ENCODE measurements around the gene NFKBIE. TPM values are rescaled to one million over a fixed set of nuclear protein-coding genes. Genes with fewer than 3 reads are reported as not detected.

The NFKBIE gene
- total and polyA plus RNA-seq, 3 experiments from 2014 or later, result 5.3 to 34.3 (median 33.1) TPM

- H3K27ac ChIP-seq (ENCODE audit: low read depth, low read length), result no peak overlapping the region
- Mint-ChIP-seq H3K36me3 (peaks cover 0 to 8% (median 0%) of the 10 kb centered on the region in 3 donors), H3K9me3 (no peaks in the 10 kb centered on the region), H3K27me3 (peaks cover 53 to 74% of the 10 kb centered on the region in 2 donors), H3K4me1 (peaks cover 0 to 12% (median 9%) of the 10 kb centered on the region in 3 donors), H3K27ac (no peak overlapping the region), H3K4me3 (peak overlapping the region in 1 of 7 donors; percentile 32)
- no peaks in the 10 kb centered on the region for H3K36me3 ChIP-seq (ENCODE audit: insufficient read depth, low read length)
- no peaks in the 10 kb centered on the region for H3K9me3 ChIP-seq (ENCODE audit: low read length)
- ChIA-PET POLR2A (no interaction called here), CTCF (no interaction called here)
- H3K4me1 ChIP-seq (ENCODE audit: insufficient read depth, low read length), result no peaks in the 10 kb centered on the region
- H3K27me3 ChIP-seq (ENCODE audit: insufficient read depth, low read length, poor library complexity, severe bottlenecking), result peaks cover 45% of the 10 kb centered on the region
- H3K4me3 ChIP-seq (ENCODE audit: low read length), result no peak overlapping the region
- no peak for DNase-seq
These were observed 10.0 kb upstream of the NFKBIE start for GRCh38 chr6:44275271-44275748.

DNA sequence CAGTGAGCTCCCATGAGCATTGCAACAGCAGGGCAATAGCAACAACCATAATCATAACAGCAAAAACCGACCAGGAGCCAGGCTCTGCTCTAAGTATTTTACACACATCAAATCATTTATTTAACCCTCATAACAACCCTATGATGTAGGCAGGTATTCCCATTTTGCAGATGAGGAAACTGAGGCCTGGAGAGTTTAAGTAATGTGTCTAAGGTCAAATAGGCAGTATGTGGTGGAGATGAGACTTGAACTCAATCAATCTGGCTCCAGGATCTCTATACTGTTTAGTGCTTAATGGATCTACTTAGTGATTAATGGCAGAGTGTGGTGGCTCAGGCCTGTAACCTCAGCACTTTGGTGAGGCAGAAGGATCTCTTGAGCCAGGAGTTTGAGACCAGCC is 8.3 kb upstream of the NFKBIE start:
- Mint-ChIP-seq H3K27me3 (peaks cover 60 to 72% of the 10 kb centered on the region in 2 donors), H3K4me3 (peak overlapping the region in 1 of 7 donors; percentile 9), H3K9me3 (no peaks in the 10 kb centered on the region), H3K36me3 (peaks cover 0 to 8% (median 0%) of the 10 kb centered on the region in 3 donors), H3K27ac (no peak overlapping the region), H3K4me1 (peaks cover 0 to 18% (median 12%) of the 10 kb centered on the region in 3 donors)
- POLR2A ChIA-PET, result no interaction called here
- no peak overlapping the region for H3K4me3 ChIP-seq (ENCODE audit: low read length)
- no peak overlapping the region for H3K27ac ChIP-seq (ENCODE audit: low read depth, low read length)
- H3K27me3 ChIP-seq (ENCODE audit: insufficient read depth, low read length, poor library complexity, severe bottlenecking), result peaks cover 60% of the 10 kb centered on the region
- CTCF ChIA-PET, result no interaction called here
- DNase-seq, result no peak
- no peaks in the 10 kb centered on the region for H3K36me3 ChIP-seq (ENCODE audit: insufficient read depth, low read length)
- no peaks in the 10 kb centered on the region for H3K9me3 ChIP-seq (ENCODE audit: low read length)
- H3K4me1 ChIP-seq (ENCODE audit: insufficient read depth, low read length), result no peaks in the 10 kb centered on the region

GRCh38 chr6:44272999-44273566 is 7.7 kb upstream of the NFKBIE start:
- CTCF ChIA-PET, result no interaction called here
- Histone ChIP-seq H3K27ac (ENCODE audit: low read depth, low read length) (no peak overlapping the region), H3K4me3 (ENCODE audit: low read length) (no peak overlapping the region), H3K27me3 (ENCODE audit: insufficient read depth, low read length, poor library complexity, severe bottlenecking) (peaks cover 63% of the 10 kb centered on the region), H3K4me1 (ENCODE audit: insufficient read depth, low read length) (no peaks in the 10 kb centered on the region), H3K9me3 (ENCODE audit: low read length) (no peaks in the 10 kb centered on the region), H3K36me3 (ENCODE audit: insufficient read depth, low read length) (no peaks in the 10 kb centered on the region)
- H3K27ac Mint-ChIP-seq, result peak overlapping the region in 1 of 8 donors; percentile 24
- peak overlapping the region in 1 of 7 donors; percentile 74 for H3K4me3 Mint-ChIP-seq
- no peak for DNase-seq
- H3K4me1 Mint-ChIP-seq, result peaks cover 0 to 18% (median 12%) of the 10 kb centered on the region in 3 donors
- peaks cover 0 to 8% (median 0%) of the 10 kb centered on the region in 3 donors for H3K36me3 Mint-ChIP-seq
- no peaks in the 10 kb centered on the region for H3K9me3 Mint-ChIP-seq
- peaks cover 60 to 69% of the 10 kb centered on the region in 2 donors for H3K27me3 Mint-ChIP-seq
- POLR2A ChIA-PET, result no interaction called here

- ChIA-PET CTCF (no interaction called here), POLR2A (no interaction called here)
- H3K4me3 ChIP-seq (ENCODE audit: low read length), result no peak overlapping the region
- Mint-ChIP-seq H3K9me3 (no peaks in the 10 kb centered on the region), H3K27me3 (peaks cover 58 to 64% of the 10 kb centered on the region in 2 donors), H3K4me1 (peaks cover 4 to 18% (median 16%) of the 10 kb centered on the region in 3 donors), H3K4me3 (peak overlapping the region in 3 of 7 donors; percentile 44 to 74 (median 52)), H3K27ac (peak overlapping the region in 1 of 8 donors; percentile 24), H3K36me3 (peaks cover 0 to 8% (median 0%) of the 10 kb centered on the region in 3 donors)
- H3K9me3 ChIP-seq (ENCODE audit: low read length), result no peaks in the 10 kb centered on the region
- H3K27me3 ChIP-seq (ENCODE audit: insufficient read depth, low read length, poor library complexity, severe bottlenecking), result peaks cover 61% of the 10 kb centered on the region
- no peak overlapping the region for H3K27ac ChIP-seq (ENCODE audit: low read depth, low read length)
- no peaks in the 10 kb centered on the region for H3K4me1 ChIP-seq (ENCODE audit: insufficient read depth, low read length)
- no peak for DNase-seq
- no peaks in the 10 kb centered on the region for H3K36me3 ChIP-seq (ENCODE audit: insufficient read depth, low read length)
These were observed 7.2 kb upstream of the NFKBIE start for GRCh38 chr6:44272529-44272928.

DNA sequence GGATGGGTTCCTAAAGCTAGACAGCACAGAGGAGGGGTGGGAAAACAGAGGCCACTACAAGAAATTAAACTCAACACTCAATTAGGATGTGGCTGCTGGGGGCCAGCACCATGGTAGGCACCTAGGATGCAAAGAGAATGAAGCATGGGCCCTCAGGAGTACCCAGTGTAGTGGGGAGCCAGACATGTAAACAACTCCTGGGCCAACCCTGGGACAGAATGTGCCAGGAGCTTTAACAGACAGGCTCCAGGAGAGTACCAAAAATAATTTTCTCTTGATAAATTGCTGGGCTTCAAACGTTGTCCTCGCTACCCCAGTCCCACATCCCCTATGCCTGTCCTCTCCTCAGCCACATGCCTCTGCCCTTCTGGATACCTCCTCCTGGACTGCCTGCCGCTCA is 6.6 kb upstream of the NFKBIE start:
- Histone ChIP-seq H3K9me3 (ENCODE audit: low read length) (no peaks in the 10 kb centered on the region), H3K36me3 (ENCODE audit: insufficient read depth, low read length) (no peaks in the 10 kb centered on the region), H3K27ac (ENCODE audit: low read depth, low read length) (no peak overlapping the region), H3K27me3 (ENCODE audit: insufficient read depth, low read length, poor library complexity, severe bottlenecking) (peaks cover 55% of the 10 kb centered on the region), H3K4me3 (ENCODE audit: low read length) (no peak overlapping the region), H3K4me1 (ENCODE audit: insufficient read depth, low read length) (no peaks in the 10 kb centered on the region)
- H3K36me3 Mint-ChIP-seq, result peaks cover 0 to 8% (median 0%) of the 10 kb centered on the region in 3 donors
- H3K4me1 Mint-ChIP-seq, result peaks cover 4 to 19% (median 16%) of the 10 kb centered on the region in 3 donors
- H3K9me3 Mint-ChIP-seq, result no peaks in the 10 kb centered on the region
- POLR2A ChIA-PET, result no interaction called here
- H3K27me3 Mint-ChIP-seq, result peaks cover 53 to 57% of the 10 kb centered on the region in 2 donors
- CTCF ChIA-PET, result interaction anchor here (1.1 kb wide), 1 partner anchor 41 kb away, joined by 3 read pairs; the partner anchor contains the start of gene AARS2
- peak overlapping the region in 1 of 8 donors; percentile 17 for H3K27ac Mint-ChIP-seq
- DNase-seq, result no peak
- H3K4me3 Mint-ChIP-seq, result peak overlapping the region in 4 of 7 donors; percentile 36 to 76 (median 44)

DNA sequence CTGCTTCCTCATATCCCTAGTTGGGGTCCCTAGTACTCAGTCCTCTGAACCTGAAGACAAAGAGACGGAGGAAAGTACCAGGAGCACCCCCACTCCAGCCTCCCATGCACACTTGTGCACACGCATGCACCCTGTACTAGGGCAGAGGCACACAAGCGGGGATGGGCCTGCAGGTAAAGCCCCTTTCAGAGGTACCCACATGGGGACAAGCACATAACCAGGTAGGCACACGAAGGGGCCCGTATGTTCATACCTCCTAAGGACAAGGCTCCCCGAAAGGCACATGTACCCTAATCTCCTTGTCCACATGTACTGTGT is 6.0 kb upstream of the NFKBIE start:
- Mint-ChIP-seq H3K36me3 (peaks cover 0 to 8% (median 0%) of the 10 kb centered on the region in 3 donors), H3K27me3 (peaks cover 49 to 54% of the 10 kb centered on the region in 2 donors), H3K4me1 (peaks cover 4 to 19% (median 19%) of the 10 kb centered on the region in 3 donors), H3K4me3 (peak overlapping the region; percentile 43 to 84 (median 78)), H3K27ac (no peak overlapping the region), H3K9me3 (no peaks in the 10 kb centered on the region)
- no peaks in the 10 kb centered on the region for H3K9me3 ChIP-seq (ENCODE audit: low read length)
- H3K36me3 ChIP-seq (ENCODE audit: insufficient read depth, low read length), result no peaks in the 10 kb centered on the region
- ChIA-PET POLR2A (no interaction called here), CTCF (interaction anchor here (1.1 kb wide), 1 partner anchor 42 kb away, joined by 3 read pairs; the partner anchor contains the start of gene AARS2)
- H3K4me3 ChIP-seq (ENCODE audit: low read length), result no peak overlapping the region
- peaks cover 51% of the 10 kb centered on the region for H3K27me3 ChIP-seq (ENCODE audit: insufficient read depth, low read length, poor library complexity, severe bottlenecking)
- no peak for DNase-seq
- H3K4me1 ChIP-seq (ENCODE audit: insufficient read depth, low read length), result no peaks in the 10 kb centered on the region
- no peak overlapping the region for H3K27ac ChIP-seq (ENCODE audit: low read depth, low read length)

GRCh38 chr6:44270526-44271405 is 5.4 kb upstream of the NFKBIE start:
- peaks cover 49 to 54% of the 10 kb centered on the region in 2 donors for H3K27me3 Mint-ChIP-seq
- no peaks in the 10 kb centered on the region for H3K9me3 Mint-ChIP-seq
- H3K4me3 Mint-ChIP-seq, result peak overlapping the region; percentile 34 to 84 (median 78)
- Histone ChIP-seq H3K4me1 (ENCODE audit: insufficient read depth, low read length) (no peaks in the 10 kb centered on the region), H3K36me3 (ENCODE audit: insufficient read depth, low read length) (no peaks in the 10 kb centered on the region), H3K4me3 (ENCODE audit: low read length) (no peak overlapping the region), H3K27me3 (ENCODE audit: insufficient read depth, low read length, poor library complexity, severe bottlenecking) (peaks cover 51% of the 10 kb centered on the region), H3K27ac (ENCODE audit: low read depth, low read length) (no peak overlapping the region), H3K9me3 (ENCODE audit: low read length) (no peaks in the 10 kb centered on the region)
- POLR2A ChIA-PET, result interaction anchor here (1.4 kb wide), 1 partner anchor 24 kb away, joined by 7 read pairs; the partner anchor contains the start of gene HSP90AB1
- DNase-seq, result peak in 1 of 5 donors; percentile 53
- H3K4me1 Mint-ChIP-seq, result peaks cover 5 to 22% (median 21%) of the 10 kb centered on the region in 3 donors
- H3K36me3 Mint-ChIP-seq, result peaks cover 0 to 8% (median 0%) of the 10 kb centered on the region in 3 donors
- peak overlapping the region in 1 of 8 donors; percentile 81 for H3K27ac Mint-ChIP-seq
- CTCF ChIA-PET, result interaction anchor here (0.8 to 1.3 kb wide), 4 partner anchors 34 to 76 kb away, joined by 3 to 4 read pairs (median 3); partner anchors contain the start of gene AARS2
